Retina (tissue), 1 donor: ENCODE data around the gene SLC39A11.
"Not testable (repeated sequence)": the region's sequence is repeated elsewhere in the genome, so short reads cannot be mapped to it uniquely, and the experiment has no call there.

ENCODE experiments used
- DNase-seq: peaks from one replicate; pipeline ENCODE4 v3.0.0-alpha.2; 2016

The SLC39A11 gene

GRCh38 chr17:72943826-72944689, 148.4 kb downstream of the SLC39A11 start:
- DNase-seq, result no peak

- DNase-seq, result no peak
Measured at GRCh38 chr17:72942579-72942978, 149.9 kb downstream of the SLC39A11 start.

DNA sequence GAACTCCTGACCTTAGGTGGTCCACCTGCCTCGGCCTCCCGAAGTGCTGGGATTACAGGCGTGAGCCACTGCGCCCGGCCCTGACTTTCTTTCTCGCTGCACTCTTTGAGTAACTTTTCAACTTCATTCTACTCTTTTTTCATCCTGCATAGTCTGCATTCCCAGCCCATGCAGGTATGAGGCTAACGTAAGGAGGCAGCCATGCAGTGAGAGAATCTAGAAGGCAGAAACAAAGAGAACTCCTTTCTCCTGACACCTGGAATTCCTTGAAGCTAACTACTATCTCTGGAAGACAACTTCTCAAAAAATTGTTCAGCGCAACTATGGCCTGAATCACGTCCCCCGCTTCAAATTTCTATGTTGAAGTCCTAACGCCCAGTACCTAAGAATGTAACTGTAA, 152.0 kb downstream of the SLC39A11 start:
- no peak for DNase-seq

DNA sequence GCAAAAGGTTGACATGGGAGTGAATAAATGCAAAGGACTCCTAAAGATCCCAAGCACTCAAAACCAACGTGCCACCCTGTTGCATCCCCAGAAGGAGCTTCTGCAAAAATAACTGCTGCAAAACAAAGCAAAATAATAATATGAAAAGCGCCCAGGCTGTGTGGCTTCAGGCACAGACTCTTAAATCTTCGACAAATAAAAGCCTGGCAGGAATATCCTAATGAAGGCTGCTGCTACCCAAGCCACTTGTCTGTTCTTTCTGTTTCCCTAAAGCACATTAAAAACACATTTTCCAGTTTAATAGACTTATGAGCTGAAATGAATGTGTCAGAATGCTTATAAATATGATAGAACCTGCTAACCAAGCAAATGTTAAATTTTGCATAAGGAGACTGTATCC, 154.0 kb downstream of the SLC39A11 start:
- DNase-seq, result no peak

GRCh38 chr17:72937707-72938106, 154.8 kb downstream of the SLC39A11 start:
- DNase-seq, result no peak

DNA sequence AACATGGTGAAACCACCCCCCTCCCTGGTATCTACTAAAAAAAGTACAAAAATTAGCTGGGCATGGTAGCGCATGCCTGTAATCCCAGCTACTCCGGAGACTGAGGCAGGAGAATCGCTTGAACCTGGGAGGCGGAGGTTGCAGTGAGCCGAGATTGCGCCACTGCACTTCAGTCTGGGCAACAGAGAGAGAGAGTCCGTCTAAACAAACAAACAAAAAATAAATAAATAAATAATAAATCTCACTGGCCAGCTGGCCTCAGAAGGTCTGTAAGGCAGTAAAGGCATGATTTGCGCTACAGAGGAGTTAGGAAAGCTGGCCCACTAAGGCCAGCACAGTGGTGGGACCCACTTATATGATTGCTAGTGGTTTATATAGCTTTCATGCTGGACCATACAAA, 155.2 kb downstream of the SLC39A11 start:
- DNase-seq, result not testable (repeated sequence)

GRCh38 chr17:72935984-72936383, 156.5 kb downstream of the SLC39A11 start:
- DNase-seq, result no peak

DNA sequence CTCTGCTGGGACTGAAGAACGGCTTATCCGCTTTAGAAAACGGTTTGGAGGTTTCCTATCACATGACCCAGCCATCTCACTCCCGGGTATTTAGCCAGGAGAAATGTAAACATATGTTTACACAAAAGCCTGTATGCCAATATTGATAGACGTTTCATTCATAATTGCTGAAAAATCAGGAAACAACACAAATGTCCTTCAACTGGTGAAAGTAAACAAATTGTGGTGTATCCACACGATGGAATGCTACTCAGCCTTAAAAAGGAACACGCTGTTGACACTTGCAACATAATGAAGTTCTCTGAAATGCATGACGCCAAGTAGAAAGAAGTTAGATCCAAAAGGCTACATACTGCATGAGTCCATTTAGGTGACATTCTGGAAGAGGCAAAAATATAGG, 157.6 kb downstream of the SLC39A11 start:
- no peak for DNase-seq

- no peak for DNase-seq
Measured at GRCh38 chr17:72931635-72932034, 160.9 kb downstream of the SLC39A11 start.

DNA sequence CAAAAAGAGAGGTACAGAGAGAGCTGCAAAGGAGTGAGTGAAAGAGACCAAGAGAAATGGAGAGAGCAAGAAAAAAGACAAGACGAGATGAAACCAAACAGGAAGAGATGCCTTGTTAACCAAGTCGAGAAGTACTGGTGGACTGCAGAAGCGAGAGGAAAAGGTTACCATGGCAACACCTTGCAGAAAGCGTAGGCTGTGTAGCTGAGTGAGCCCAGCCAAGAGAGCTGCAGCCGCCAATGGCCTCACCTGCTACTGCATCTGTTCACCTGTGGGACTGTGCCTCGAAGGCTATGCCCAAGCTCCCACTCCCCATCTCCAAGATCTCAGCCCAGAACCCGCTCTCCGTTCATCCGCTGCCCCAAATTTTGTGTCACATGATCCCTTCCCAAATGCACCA, 161.3 kb downstream of the SLC39A11 start:
- no peak for DNase-seq

GRCh38 chr17:72930031-72930430, 162.5 kb downstream of the SLC39A11 start:
- DNase-seq, result no peak

- no peak for DNase-seq
Measured at GRCh38 chr17:72928454-72929136, 163.9 kb downstream of the SLC39A11 start.

DNA sequence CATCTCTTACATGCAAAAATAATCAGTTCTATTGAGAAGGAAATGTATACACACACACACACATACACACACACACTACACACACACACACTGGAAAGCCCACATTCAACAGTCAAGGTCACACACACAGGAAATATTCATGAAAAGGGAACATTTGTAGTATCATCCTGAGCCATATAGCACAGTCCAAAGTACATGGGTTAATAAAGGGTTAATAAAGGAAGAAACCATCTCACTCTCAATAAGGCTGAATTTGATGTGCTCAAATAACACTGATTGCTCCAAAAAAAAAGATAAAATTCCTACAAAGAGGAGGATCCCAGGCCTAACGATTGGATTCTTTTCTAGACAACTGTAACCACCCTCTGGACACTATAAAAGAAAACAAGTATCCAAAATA, 164.7 kb downstream of the SLC39A11 start:
- no peak for DNase-seq

- DNase-seq, result no peak
Measured at GRCh38 chr17:72927146-72927545, 165.3 kb downstream of the SLC39A11 start.

DNA sequence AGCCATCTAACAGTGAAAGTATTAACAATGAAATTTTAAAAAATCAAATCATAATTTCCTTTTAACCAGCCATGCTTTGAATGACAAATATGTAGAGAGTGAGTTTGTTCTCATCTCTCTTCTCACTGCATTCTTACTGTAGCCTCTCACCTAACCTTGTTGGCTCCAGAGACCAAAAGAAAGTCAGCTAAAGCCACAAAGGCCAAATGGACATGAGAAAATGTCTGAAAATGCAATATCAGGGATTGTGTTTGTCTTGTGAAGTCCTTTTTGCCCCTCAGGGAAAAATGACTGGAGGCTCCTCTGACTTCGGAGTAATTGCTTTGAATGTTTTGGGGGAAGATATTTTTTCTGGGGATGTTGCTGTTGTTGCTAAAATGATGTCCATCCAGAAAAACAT, 166.3 kb downstream of the SLC39A11 start:
- DNase-seq, result no peak

DNA sequence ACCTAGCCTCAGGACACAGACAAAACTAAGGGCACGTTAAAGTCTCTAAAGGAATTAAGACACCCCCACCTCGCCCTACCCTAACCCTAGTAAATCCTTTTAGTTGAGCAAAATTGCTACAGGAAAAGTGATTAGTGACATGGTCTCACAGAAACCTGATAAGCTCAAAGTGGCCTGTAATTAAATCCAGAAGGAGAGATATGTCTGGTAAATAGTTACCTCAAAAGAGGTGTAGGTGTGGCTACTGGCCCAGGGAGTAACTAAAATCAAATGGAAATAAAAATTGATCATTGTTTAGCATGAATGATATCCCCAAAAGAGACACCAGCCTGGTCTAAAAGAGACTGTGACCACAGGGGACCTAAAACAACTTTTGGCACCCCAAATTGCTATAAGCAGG, 168.3 kb downstream of the SLC39A11 start:
- DNase-seq, result no peak

- DNase-seq, result no peak
Measured at GRCh38 chr17:72922219-72922618, 170.3 kb downstream of the SLC39A11 start.

- DNase-seq, result no peak
Measured at GRCh38 chr17:72921347-72922054, 171.0 kb downstream of the SLC39A11 start.

DNA sequence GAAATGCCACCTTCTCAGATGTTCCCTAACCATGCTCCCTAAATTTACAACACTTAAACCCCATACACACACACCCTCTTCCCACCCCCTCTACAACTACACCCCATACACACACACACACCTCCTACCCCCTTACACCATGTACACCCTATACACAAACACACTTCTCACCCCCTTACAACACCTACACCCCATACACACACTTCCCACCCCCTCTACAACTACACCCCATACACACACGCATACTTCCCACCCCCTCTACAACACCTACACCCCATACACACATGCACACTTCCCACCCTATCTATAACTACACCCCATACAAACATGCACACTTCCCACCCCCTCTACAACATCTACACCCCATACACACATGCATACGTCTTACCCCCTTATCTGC, 172.0 kb downstream of the SLC39A11 start:
- DNase-seq, result no peak

GRCh38 chr17:72916991-72917390, 175.5 kb downstream of the SLC39A11 start:
- DNase-seq, result no peak

DNA sequence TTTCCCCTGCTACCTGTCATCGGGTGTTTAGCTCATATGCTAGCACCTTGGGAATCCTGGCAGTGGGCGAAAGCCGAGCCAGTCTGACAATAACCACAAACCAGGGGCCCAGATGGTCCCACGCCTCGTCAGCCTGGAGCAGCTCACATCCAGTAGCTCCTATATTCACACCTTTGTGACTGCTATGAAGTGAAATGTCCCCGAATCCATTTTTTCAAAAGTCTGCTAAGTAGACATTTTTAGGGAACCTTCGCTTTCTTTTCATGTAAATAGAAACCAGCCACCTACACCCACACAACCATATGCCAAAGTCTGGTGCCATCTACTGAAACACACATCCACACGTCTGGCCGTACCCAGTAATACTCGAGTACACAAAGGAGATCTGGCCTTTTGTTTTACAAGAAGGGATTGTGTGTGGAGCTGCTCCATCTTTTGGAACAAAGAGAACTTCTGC, 176.8 kb downstream of the SLC39A11 start:
- no peak for DNase-seq

DNA sequence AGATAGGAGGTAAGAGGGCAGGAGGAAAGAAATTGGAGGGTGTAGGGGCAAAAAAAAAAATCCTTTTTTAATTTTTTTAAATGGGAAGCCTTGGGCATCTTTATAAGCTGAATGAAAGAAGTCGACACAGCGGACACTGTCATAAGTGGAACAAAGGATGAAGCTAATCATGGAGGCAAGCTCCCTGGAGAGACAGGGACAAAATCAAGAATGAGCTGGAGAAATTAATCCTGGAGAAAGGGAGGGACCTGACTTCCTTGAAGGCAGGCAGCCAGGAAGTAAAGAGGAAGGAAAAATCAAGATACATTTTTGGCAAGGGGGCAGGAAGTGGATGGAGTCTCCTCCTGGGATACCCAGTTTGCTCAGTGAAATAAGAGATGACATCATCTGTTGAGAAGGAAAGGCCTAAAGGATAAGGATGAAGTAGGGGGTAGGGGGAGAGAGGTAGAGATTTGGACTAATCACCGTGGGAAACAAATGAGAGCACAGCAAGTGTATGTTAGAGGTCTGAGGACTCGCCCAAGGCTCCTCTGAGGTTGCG, 179.3 kb downstream of the SLC39A11 start:
- DNase-seq, result no peak

DNA sequence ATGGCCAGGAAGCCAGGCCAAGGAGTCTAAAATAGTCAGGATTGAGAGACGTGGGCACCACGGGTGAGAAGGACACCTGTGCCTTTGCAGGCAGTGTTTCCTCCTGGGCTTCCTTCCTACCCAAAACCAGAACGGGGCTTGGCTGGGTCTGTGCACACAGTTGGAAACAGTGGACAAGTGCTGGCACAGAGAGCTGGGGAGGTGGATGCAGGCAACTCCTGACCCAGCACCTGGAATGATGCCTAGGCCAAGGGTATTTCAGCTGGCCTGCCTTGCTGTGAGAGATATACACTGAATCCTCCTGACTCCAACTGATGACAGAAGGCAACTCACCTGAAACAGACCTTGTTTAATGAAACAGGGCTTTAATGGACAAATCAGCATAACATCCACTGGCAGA, 186.2 kb downstream of the SLC39A11 start:
- DNase-seq, result no peak
